Femur (tissue), 1 donor: ENCODE data around the gene FAM8A1.
"Not testable (repeated sequence)": the region's sequence is repeated elsewhere in the genome, so short reads cannot be mapped to it uniquely, and the experiment has no call there.

ENCODE experiments used
- DNase-seq: peaks from one replicate; pipeline ENCODE4 v3.0.0-alpha.2; 2017

FAM8A1 gene, protein sequence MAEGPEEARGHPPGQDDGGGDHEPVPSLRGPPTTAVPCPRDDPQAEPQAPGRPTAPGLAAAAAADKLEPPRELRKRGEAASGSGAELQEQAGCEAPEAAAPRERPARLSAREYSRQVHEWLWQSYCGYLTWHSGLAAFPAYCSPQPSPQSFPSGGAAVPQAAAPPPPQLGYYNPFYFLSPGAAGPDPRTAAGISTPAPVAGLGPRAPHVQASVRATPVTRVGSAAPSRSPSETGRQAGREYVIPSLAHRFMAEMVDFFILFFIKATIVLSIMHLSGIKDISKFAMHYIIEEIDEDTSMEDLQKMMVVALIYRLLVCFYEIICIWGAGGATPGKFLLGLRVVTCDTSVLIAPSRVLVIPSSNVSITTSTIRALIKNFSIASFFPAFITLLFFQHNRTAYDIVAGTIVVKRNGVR

DNA sequence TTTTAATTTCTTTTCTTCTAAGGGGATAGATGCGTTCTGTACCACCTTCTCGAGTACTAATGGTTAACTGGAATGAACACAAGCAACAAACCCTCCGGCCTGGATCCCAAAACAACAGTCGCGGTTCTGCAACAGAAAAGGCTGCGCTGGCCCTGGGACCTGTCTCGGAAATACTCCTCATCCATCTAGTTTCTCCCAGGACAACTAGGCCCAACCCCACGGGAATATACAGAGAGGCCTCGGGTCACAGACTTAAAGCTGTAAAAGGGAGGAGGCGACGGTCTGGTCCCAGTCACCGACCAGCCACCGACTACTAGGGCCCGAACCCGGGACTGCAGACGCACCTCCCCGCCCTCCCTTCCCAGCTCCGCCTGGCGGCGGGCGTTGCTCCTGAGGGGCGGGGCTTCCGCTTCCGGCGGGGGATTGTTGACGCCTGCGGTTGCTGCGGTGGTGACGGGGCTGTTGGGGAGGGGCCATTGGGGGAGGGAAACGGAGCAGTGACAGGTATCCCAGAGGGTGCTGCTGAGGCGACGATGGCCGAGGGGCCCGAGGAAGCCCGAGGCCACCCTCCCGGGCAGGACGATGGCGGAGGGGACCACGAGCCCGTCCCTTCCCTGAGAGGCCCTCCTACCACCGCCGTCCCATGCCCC, at the start of gene FAM8A1:
FAM8A1 (plus strand) TSS at position 426 of the 650 bp plus-strand sequence; CDS start at position 534, 108 bp downstream.
- DNase-seq, result peak; percentile 97

GRCh38 chr6:17551383-17551958, 48.6 kb upstream of the FAM8A1 start:
- DNase-seq, result no peak

GRCh38 chr6:17552861-17553260, 47.2 kb upstream of the FAM8A1 start:
- DNase-seq, result peak; percentile 34

DNA sequence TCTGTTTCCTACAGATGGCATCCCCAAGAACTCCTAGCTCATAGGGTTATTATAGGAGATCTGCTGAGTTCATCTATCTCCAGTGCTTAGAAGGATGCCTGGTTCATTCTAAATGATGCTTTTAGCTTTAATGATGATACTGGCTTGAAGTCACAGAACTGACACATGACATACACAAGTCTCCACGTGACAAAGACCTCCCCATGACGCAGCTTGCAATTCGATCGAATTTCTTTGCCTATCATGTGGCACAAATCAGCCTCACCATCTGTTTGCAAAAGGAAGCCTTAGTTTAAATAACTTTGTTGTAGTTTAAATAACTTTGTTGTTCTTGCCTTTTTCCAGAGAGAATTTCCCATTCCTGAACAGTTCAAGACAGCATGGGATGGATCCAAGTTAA, 44.1 kb upstream of the FAM8A1 start:
- no peak for DNase-seq

- DNase-seq, result no peak
Observed at GRCh38 chr6:17562636-17563035, 37.5 kb upstream of the FAM8A1 start.

DNA sequence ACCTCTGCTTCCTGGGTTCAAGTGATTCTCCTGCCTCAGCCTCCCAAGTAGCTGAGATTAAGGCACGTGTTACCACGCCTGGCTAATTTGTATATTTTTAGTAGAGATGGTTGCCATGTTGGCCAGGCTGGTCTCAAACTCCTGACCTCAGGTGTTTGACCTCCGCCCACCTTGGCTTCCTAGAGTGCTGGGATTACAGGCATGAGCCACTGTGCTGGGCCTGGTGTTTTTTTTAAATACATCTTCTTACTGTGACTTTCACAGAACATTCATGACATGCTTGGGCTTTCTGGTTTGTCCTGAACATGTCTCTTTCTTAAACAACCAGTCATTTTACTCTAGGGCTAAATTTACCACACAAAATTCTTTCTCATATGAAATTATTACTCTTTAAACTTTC, 34.7 kb upstream of the FAM8A1 start:
- no peak for DNase-seq

DNA sequence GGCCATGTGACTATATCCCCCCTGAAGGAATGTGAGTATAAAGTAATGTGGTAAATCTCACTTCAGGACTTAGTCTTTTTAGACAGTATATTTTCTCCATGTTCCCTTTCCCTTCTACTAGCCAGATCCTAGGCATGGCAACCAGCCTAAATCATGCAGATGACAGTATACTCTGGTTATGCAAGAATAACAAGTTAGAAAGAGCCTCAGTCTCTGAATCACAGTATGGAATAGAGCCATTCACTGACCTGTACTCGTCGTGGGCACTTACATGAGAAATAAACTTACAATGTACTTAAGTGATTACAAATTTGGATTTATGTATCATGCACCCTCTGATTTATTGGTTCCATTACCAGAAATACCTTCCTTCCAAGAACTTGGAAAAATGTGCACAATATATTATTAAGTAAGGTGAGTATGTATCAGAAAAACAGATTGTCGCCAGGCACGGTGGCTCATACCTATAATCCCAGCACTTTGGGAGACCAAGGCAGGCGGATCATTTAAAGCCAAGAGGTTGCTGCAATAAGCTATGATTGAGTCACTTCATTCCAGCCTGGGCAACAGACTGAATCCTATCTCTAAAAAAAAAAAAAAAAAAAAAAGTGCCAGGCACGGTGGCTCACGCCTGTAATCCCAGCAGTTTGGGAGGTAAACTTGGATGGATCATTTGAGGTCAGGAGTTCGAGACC, 25.1 kb upstream of the FAM8A1 start:
- DNase-seq, result no peak

- DNase-seq, result no peak
Observed at GRCh38 chr6:17577059-17577458, 23.0 kb upstream of the FAM8A1 start.

DNA sequence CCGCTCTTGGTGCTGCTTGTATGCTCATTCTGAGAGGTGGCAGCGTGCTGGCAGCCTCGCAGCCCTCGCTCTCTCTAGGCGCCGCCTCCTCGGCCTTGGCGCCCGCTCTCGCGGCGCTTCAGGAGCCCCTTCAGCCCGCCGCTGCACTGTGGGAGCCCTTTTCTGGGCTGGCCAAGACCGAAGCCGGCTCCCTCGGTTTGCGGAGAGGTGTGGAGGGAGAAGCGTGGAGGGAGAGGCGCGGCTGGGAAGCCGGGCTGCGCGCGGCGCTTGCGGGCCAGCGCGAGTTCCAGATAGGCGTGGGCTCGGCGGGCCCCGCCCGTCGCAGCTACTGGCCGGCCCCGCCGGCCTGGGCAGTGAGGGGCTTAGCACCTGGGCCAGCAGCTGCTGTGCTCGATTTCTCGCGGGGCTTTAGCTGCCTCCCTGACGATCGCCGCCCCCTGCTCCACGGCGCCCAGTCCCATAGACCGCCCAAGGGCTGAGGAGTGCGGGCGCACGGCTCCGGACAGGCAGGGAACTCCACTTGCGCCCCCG, 19.5 kb upstream of the FAM8A1 start:
- peak; percentile 63 for DNase-seq

- not testable (repeated sequence) for DNase-seq
Observed at GRCh38 chr6:17581282-17581681, 18.8 kb upstream of the FAM8A1 start.

DNA sequence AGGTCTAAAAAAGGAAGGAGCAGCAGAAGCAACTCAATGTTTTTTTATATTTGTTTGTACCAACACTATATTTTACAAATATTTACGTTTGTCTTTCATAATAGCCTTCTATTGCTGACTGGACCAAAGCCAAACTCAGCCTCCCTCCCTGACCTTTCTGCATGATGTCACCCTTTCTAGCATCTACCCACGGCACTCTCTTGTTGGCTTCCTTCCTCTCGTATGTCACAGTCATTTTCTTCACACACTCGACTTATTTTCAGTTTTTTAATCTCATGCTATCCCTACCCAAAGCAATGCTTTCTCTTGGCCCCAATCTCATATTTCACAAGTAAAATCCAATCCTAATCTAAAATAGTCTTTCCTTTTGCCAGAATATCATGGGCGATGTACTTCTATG, 16.3 kb upstream of the FAM8A1 start:
- no peak for DNase-seq

DNA sequence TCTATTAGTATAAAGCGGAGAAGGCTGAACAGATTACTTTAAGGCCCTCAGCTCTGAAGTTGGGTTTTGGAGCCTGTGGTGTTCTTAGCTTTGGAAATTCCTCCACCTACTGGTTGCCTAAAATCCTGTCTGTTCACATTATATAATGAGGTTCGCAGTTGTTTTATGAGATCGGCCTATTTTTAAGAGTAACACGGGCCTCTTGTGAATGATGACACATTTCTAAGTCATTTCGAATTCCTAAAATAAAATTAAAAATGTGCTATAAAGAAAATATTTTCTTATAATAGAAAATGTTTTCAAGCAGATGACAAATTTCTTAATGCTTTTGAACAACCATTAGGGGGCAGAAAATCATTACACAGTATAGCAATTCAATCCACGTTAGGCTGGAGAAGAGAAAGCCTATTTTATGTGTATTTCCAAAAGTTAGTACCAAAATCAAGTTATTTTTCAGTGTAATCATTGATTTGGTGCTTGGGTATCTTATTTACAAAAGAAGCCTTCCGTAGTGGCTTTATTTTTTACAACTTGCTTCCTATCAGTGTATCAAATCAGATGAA, 15.8 kb upstream of the FAM8A1 start:
- DNase-seq, result peak; percentile 52

DNA sequence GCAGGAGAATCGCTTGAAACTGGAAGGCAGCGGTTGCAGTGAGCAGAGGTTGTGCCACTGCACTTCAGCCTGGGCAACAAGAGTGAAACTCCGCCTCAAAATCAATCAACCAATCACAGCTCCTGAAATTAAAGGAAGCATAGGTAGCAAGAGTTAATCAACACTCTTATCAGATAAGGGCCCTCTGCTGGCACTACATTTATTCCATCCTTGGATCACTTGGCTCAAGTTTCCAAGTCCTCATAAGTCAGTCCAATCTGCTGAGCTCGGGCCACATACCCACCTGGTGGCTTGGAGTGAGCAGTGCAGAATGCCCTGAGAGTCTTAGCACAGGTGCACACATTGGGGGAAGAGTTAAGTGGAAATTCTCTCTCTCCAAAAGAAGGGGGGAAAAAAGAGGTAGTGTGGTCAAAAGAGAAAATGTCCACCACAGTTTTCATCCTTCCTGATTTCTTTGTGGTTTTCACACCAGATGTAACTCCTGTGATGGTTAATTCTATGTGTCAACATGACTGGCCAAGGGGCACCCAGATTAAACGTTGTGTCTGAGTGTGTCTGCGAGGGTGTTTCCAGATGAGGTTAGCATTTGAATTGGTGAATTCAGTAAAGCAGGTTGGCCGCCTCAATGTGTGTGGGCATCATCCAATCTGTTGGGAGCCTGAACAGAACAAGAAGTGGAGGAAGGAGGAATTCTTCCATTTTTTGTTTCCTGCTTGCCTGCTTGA, 14.2 kb upstream of the FAM8A1 start:
- no peak for DNase-seq

DNA sequence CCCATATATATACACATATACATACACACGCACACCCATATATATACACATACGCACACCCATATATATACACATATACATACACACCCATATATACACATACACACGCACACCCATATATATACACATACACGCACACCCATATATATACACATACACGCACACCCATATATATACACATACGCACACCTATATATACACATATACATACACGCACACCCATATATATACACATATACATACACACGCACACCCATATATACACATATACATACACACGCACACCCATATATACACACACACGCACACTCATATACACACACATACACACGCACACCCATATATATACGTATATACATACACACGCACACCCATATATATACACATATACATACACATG, 13.5 kb upstream of the FAM8A1 start:
- DNase-seq, result not testable (repeated sequence)

DNA sequence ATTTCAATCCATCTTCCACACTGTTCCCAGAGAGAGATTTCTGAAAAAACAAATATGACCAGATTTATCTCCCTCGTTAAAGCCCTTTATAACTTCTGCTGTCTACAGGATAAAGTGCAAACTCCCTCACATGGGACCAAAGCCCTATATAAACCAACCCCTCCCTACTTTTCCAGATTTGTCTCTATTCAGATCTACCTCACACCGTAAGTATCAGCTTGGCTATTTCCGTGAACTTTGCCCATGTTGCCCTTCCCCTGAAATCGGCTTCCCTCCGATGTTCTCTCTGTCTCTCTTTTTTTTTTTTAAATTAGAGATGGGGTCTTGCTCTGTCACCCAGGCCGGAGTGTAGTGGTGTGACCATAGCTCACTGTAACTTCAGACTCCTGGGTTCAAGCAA, 12.1 kb upstream of the FAM8A1 start:
- no peak for DNase-seq

GRCh38 chr6:17589406-17590096, 10.6 kb upstream of the FAM8A1 start:
- no peak for DNase-seq

DNA sequence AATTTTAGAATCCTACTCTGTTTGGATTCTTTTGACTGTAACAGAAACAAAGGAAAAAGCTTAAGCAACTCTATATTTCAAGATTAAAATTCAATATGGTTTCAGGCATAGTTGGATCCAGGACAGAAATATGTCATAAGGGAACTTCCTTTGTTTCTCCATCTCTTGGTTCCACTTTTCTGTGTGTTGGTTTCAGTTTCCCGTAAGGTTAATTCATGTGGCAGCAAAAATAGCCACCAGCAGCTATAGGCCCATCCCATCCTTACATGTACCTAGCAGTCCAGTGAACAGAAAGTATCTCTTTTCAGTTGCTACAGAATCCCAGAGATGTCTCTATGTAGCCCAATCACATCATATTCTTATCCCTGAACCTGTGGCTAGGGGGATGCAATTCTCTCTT, 8.8 kb upstream of the FAM8A1 start:
- no peak for DNase-seq

DNA sequence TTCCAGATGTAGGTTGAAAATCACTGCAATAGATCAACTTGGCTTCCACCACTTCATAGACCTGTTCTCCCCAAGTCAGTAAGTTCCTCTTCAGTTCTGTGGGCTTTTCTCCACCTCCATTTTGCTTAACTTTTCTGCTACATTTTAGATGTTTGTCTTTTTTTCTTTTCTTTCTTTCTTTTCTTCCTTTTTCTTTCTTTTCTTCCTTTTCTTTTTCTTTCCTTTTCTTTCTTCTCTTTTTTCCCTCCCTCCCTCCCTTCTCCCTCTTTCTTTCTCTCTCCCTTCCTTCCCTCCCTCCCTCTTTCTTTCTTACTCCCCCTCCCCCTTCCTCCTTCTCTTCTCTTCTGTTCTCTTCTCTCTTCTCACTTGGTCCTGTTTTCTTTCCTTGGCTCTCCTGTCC, 6.9 kb upstream of the FAM8A1 start:
- DNase-seq, result no peak

GRCh38 chr6:17596085-17596484, 4.0 kb upstream of the FAM8A1 start:
- no peak for DNase-seq

- peak; percentile 75 for DNase-seq
Observed at GRCh38 chr6:17600527-17601385, 654 bp downstream of the FAM8A1 start.

- DNase-seq, result no peak
Observed at GRCh38 chr6:17601386-17601703, 1.2 kb downstream of the FAM8A1 start.
